SH-SY5Y (cell line): Measurements from ENCODE around the gene ENTPD1.

Experiments
- GATA2 ChIP-seq: IDR thresholded peaks from 2 replicates; pipeline ENCODE4 v1.6.1; 2011; ENCODE audit warnings: mild to moderate bottlenecking, low read depth, low read length
- GATA3 ChIP-seq: IDR thresholded peaks from 2 replicates; pipeline ENCODE4 v1.6.1; 2011; ENCODE audit warnings: low read depth, mild to moderate bottlenecking, low read length, moderate library complexity

The ENTPD1 gene

DNA sequence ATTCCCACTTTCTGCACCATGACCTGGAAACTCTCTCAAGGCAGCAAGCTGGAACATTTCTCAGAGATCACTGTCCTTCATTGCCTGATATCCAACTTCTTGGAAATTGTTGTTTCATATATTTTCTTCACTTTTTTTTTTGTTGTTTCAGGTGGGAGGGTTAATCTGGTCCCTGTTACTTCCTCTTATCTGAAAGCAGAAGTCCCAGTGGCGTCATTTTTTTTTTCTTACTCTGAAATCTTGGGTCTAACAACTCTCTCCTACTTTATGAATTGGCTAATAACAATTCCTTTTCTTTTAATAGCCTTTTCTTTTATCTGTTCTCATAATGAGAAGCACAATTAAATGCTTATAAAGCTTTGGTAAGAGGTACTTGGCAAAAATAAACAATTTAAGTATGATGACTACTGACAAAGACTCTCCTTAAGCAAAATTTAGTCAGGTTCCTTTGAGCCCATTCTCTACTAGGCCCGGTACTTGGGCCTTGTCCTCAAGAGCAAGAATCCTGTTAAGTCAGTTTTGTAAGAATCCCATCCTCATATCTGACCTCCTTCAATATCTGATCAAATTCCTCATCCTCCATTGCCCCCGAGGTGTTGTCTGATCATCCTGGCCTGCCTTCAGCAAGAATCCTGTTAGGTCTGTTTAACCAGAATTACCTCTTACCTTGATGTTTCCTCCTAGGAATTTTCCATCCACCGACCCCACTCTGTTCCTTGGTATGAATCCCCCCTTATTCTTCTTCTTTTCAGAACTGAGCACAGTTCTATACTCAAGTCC, 140.3 kb downstream of the ENTPD1 start:
- TF ChIP-seq GATA2 (no peak), GATA3 (no peak)

DNA sequence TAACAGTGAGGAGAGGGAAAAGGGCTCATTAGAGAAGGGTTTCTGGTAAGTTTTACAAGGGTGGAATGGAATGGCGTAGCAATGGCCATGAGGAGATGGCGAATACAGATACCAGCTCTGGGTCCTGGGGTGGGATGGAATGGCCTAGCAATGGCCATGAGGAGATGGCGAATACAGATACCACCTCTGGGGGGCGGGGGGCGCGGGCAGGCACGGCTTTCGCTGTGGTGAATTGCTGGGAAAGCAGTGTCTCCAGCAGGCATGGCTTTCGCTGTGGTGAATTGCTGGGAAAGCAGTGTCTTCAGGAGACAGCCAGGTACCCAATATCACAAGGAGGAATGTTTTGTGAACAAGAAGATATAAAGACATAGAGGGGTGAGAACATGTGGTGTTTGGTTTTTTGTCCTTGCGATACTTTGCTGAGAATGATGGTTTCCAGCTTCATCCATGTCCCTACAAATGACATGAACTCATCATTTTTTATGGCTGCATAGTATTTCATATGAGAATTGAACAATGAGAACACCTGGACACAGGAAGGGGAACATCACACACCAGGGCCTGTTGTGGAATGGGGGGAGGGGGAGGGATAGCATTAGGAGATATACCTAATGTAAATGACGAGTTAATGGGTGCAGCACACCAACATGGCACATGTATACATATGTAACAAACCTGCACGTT, 150.1 kb downstream of the ENTPD1 start:
- peak; percentile 49; the same call in 1 of the 2 replicates for TF ChIP-seq GATA2

DNA sequence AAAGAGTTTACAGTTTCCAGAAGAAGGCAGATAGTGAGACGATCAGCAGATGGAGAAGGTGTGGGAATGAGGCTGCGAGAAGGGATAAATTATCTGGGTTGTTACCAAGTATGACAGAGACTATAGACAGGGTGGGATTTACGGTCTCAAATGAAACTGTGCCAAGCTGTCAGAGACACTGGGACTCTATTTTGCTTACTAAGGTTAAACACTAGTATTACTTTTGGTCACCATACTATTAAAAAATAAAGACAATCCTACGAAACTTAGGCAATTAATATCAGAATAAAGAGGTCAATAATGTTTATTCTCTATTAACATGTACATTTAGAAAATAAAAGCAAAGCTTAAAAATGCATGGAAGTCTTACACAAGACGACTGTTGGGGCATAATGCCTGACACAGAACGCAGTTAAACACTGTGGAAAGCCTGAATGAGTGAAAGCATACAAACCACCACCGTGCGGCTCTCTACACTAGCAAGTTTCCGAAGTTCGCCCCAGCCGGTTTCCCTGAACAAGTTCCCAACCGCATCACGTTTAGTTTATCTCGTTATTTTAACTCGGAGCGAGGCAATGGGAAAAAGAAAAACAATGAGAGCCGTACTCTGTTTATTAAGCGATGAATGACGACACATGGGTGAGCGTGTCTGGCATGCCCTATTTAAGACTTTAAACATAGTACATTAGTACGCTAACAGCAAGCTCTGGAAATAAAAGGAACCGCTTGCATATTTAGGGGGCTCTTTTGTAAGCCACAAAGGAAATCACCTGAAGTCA, 150.9 kb downstream of the ENTPD1 start:
- TF ChIP-seq GATA3 = no peak
- TF ChIP-seq GATA2 = no peak

DNA sequence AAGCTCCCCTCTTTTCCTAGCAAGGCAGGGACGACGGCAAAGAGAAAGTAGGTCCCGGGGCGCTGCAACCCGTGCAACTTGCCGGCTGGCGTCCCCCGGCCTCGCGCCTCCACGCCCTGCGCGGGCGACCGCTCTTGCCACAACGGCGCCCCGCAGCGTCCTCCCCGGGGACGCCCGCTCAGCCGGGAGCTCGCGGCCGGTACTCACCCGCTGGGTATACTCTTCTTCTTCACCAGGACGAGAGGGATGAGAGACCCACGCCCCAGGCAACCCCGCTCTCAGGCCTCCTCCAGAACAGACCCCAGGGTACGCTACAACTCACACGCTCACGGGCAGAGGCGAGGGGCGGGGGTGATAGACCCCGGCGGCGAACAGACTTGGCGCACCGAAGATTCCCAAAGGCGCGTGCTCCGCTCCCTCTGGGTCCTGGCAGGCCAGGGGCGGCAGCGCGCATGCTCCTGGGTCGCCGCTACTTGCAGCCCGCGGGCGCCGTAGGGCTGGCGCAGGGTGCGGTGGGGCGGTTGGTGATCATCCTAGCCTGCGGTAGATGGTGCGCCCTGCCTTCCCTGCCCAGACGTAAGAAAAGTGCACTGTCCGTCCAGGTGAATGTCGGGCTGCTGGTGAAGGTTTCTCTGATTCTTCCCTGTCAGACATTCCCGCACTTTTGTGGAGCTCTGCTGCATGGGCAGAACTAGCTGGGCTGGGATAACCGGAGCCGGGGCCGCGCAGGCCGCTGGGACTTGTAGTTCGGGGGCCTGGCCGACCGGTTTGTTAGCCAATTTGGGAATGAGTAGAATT, 151.7 kb downstream of the ENTPD1 start, which contains the start of gene CC2D2B:
TSS of gene CC2D2B (plus strand) at position 520 of the 798 bp plus-strand sequence. CDS start 3,349 bp downstream, outside the sequence.
- no peak for TF ChIP-seq GATA2

DNA sequence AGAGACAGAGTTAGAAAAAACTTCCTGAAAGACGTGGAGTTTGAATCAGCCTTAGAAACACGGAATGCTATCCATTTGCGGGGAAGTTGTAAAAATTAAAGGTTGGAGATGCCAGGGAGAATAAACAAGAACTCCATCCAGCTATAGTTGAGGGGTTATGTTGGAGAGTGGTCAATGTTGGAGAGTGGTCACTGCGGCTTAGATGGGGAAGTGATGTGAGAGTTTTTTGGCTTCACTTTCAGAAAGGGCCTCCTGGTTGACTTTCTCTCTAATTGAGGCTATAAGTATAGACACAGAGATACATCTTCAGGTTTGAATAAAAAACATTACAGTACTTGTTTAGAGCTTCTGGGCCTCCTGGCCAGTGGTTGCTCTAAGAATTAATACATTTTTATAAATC, 152.5 kb downstream of the ENTPD1 start:
- TF ChIP-seq GATA2 = no peak
- TF ChIP-seq GATA3 = no peak

DNA sequence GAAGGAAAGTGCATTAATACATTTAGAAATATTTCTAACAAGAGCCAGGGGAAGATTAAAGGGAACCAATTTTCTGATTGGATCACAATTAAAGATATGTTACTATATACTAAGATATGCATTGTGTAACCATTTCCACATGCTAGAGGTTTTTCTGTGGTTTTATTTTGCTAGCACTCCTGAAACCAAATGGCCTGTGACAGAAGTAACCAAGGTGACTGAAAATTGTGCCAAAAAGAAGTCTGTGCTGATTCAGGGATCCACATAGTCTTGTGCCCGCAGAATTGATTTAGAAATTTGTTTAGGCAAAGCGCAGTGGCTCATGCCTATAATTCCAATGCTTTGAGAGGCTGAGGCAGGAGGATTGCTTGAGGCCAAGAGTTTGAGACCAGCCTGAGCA, 153.6 kb downstream of the ENTPD1 start:
- TF ChIP-seq GATA2 (no peak), GATA3 (no peak)
